ENCODE results near the gene TXNRD1.

- TF ChIP-seq POLR2AphosphoS5 (IDR thresholded peaks at IDR 0.05; ENCODE audit: low read depth) (peak; percentile 52; the same call in 1 of the 2 replicates), CTCF (IDR thresholded peaks at IDR 0.05; ENCODE audit: insufficient read depth, low read length) (peak; percentile 42), GABPA (IDR thresholded peaks at IDR 0.05; ENCODE audit: low read depth) (no peak), REST (IDR thresholded peaks at IDR 0.05; ENCODE audit: insufficient replicate concordance, low read depth) (no peak)
Measured at GRCh38 chr12:104215638-104216297, at the start of gene TXNRD1.

All from HL-60 (cell line).